ENCODE data around the gene TNF.

- no peak for TF ChIP-seq ZC3H10 (CRISPR knock-in tag; IDR thresholded peaks at IDR 0.05)
- no peak for TF ChIP-seq ARNTL (CRISPR knock-in tag; IDR thresholded peaks at IDR 0.05; ENCODE audit: borderline replicate concordance, low read depth)
- no peak for TF ChIP-seq TOX (CRISPR knock-in tag; IDR thresholded peaks at IDR 0.05; ENCODE audit: borderline replicate concordance)
- no peak for TF ChIP-seq CREB5 (CRISPR knock-in tag; IDR thresholded peaks at IDR 0.05; ENCODE audit: low read depth)
- TF ChIP-seq ZFP30 (CRISPR knock-in tag; IDR thresholded peaks at IDR 0.05), result no peak
- no peak for TF ChIP-seq RARB (CRISPR knock-in tag; IDR thresholded peaks at IDR 0.05)
- TF ChIP-seq ZNF8 (CRISPR knock-in tag; IDR thresholded peaks at IDR 0.05), result no peak
- TF ChIP-seq ZNF70 (CRISPR knock-in tag; IDR thresholded peaks at IDR 0.05), result no peak
- TF ChIP-seq ZFP3 (CRISPR knock-in tag; IDR thresholded peaks at IDR 0.05), result no peak
- no peak for TF ChIP-seq ESRRG (CRISPR knock-in tag; IDR thresholded peaks at IDR 0.05)
- no peak for TF ChIP-seq SNAI2 (CRISPR knock-in tag; IDR thresholded peaks at IDR 0.05)
- TF ChIP-seq ISL1 (CRISPR knock-in tag; IDR thresholded peaks at IDR 0.05), result no peak
- TF ChIP-seq PATZ1 (CRISPR knock-in tag; IDR thresholded peaks at IDR 0.05; ENCODE audit: borderline replicate concordance), result no peak
These were observed 41.9 kb upstream of the TNF start for GRCh38 chr6:31533455-31533841.
